Prostate gland (tissue), 2 donors: ENCODE results near the gene SBK2. TPM values are rescaled to one million over a fixed set of nuclear protein-coding genes. Genes with fewer than 3 reads are reported as not detected.

ENCODE experiments used
- DNase-seq: peaks from one replicate; pipeline ENCODE4 v3.0.0-alpha.2; 2019; ENCODE audit warnings: low spot score
- H3K27ac ChIP-seq, 2 donors: fragments of 200-600 bp; sonication (generic); 2 replicates each; pipeline ENCODE4 v1.5.1; 2017 to 2019
- H3K27me3 ChIP-seq: fragments of 200-600 bp; sonication (generic); replicated peaks from 2 replicates; pipeline ENCODE4 v1.5.1; 2019; ENCODE audit not compliant: insufficient read depth
- H3K36me3 ChIP-seq, 2 donors: fragments of 200-600 bp; sonication (generic); 1 replicate in 1 of 2; 2 replicates in 1 of 2; pipeline versions ENCODE4 v1.5.1 to v1.8.1; 2017 to 2019
- H3K4me1 ChIP-seq: fragments of 200-600 bp; sonication (generic); replicated peaks from 2 replicates; pipeline ENCODE4 v1.5.1; 2019
- H3K4me3 ChIP-seq, 2 donors: fragments of 200-600 bp; sonication (generic); 2 replicates each; pipeline ENCODE4 v1.5.1; 2017 to 2019
- H3K9me3 ChIP-seq: fragments of 200-600 bp; sonication (generic); 2 replicates; pipeline ENCODE4 v1.5.1; 2017
- CTCF ChIP-seq, 4 experiments: fragments of 200-600 bp in 2 of 4; fragments of 450-650 bp in 2 of 4; sonication (generic) in 2 of 4; IDR thresholded peaks; 1 replicate in 3 of 4; 2 replicates in 1 of 4; pipeline ENCODE4 v1.5.1; 2016 to 2019; ENCODE audit warnings: antibody characterized with exemption in 4 of 4, mild to moderate bottlenecking in 2 of 4, moderate library complexity in 2 of 4
- POLR2A ChIP-seq: fragments of 450-650 bp; IDR thresholded peaks from one replicate; pipeline ENCODE4 v1.6.1; 2016; ENCODE audit warnings: antibody characterized with exemption, mild to moderate bottlenecking
- POLR2AphosphoS5 ChIP-seq: sonication (generic); formaldehyde crosslinking; IDR thresholded peaks from one replicate; pipeline ENCODE4 v1.6.1; 2017; ENCODE audit warnings: antibody characterized with exemption
- WGBS: methylation state at CpG from one replicate; pipeline ENCODE4 v1.1.5; 2018; 5-methylcytosine and 5-hydroxymethylcytosine counted together
- intact Hi-C: fragments of 100-400 bp; cut with DNase I; formaldehyde crosslinking; loops from one replicate; pipeline ENCODE4 v1.14.2; 2022
- total RNA-seq, 2 donors: library from RNA; depleted of rRNA; stranded (reverse); fragments of >200 nt; gene quantifications; one replicate each; pipeline ENCODE4 v1.1.0, GENCODE V29; 2016

The SBK2 gene
- total RNA-seq, 2 donors from 2014 or later, result not detected

DNA sequence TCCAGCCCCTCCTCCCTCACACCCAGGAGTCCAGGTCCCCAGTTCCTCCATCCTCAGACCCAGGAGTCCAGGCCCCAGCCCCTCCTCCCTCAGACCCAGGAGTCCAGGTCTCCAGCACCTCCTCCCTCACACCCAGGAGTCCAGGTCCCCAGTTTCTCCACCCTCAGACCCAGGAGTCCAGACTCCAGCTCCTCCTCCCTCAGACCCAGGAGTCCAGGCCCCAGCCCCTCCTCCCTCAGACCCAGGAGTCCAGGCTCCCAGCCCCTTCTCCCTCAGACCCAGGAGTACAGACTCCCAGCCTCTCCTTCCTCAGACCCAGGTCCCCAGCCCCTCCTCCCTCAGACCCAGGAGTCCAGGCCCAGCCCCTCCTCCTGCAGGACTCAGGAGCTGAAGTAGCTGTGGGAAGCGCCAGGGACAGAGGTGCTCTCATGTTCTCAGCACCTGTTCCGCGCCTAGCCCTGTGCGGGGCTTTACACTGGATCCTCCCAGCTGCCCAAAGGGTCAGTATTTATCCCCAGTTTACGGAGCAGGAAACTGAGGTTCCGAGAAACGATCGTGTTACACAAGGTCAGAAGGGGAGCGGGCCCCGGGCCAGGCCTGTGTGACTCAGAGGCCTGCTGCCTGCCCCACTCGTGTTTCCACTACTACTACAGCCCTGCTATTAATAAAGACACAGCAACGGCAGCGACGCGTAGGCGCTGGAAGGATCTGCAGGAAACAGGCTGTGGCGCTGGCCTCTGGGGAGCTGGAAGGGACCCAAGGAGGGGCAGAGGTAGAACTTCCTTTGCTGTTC, 10.1 kb upstream of the SBK2 start:
- no peak overlapping the region for H3K4me3 ChIP-seq
- H3K4me1 ChIP-seq, result no peaks in the 10 kb centered on the region
- intact Hi-C loops, result no loop called here
- H3K36me3 ChIP-seq, result no peaks in the 10 kb centered on the region
- TF ChIP-seq CTCF (IDR thresholded peaks at IDR 0.05) (no peak), POLR2AphosphoS5 (no peak), POLR2A (no peak)
- no peaks in the 10 kb centered on the region for H3K9me3 ChIP-seq
- 48% methylated on average over 17 of the region's 17 CpGs for WGBS
- no peak overlapping the region for H3K27ac ChIP-seq
- DNase-seq, result no peak
- no peaks in the 10 kb centered on the region for H3K27me3 ChIP-seq

- Histone ChIP-seq H3K9me3 (no peaks in the 10 kb centered on the region), H3K36me3 (no peaks in the 10 kb centered on the region), H3K27ac (no peak overlapping the region), H3K27me3 (no peaks in the 10 kb centered on the region), H3K4me1 (no peaks in the 10 kb centered on the region), H3K4me3 (no peak overlapping the region)
- TF ChIP-seq CTCF (IDR thresholded peaks at IDR 0.05), result no peak
- 63% methylated on average over 11 of the region's 11 CpGs for WGBS
- intact Hi-C loops, result no loop called here
- no peak for DNase-seq
Measured at GRCh38 chr19:55546011-55546410, 9.1 kb upstream of the SBK2 start.

- no peak within 1 kb of the TSS for H3K4me3 ChIP-seq
- H3K9me3 ChIP-seq, result no peaks in the 10 kb centered on the region
- intact Hi-C loops, result no loop called here
- no peak for DNase-seq
- H3K36me3 ChIP-seq, result no peaks in the 10 kb centered on the region
- no peak within 1 kb of the TSS for H3K27ac ChIP-seq
- no peaks in the 10 kb centered on the region for H3K4me1 ChIP-seq
- no peaks in the 10 kb centered on the region for H3K27me3 ChIP-seq
- TF ChIP-seq POLR2A, result no peak
- no peak for TF ChIP-seq POLR2AphosphoS5
- no peak for TF ChIP-seq CTCF (IDR thresholded peaks at IDR 0.05)
- WGBS, result 83% methylated on average over 10 of the region's 10 CpGs
Measured at GRCh38 chr19:55545443-55545842, 8.5 kb upstream of the SBK2 start, which contains the start of gene SBK3. Gene SBK3 (minus strand): TSS chr19:55545543. CDS start chr19:55545543, 0 bp downstream.

- TF ChIP-seq POLR2A (no peak), POLR2AphosphoS5 (no peak), CTCF (IDR thresholded peaks at IDR 0.05) (no peak)
- Histone ChIP-seq H3K36me3 (no peaks in the 10 kb centered on the region), H3K27me3 (no peaks in the 10 kb centered on the region), H3K9me3 (no peaks in the 10 kb centered on the region), H3K4me3 (no peak overlapping the region), H3K4me1 (no peaks in the 10 kb centered on the region), H3K27ac (no peak overlapping the region)
- no peak for DNase-seq
- 77% methylated on average over 17 of the region's 23 CpGs for WGBS
- intact Hi-C loops, result no loop called here
Measured at GRCh38 chr19:55544776-55545439, 8.0 kb upstream of the SBK2 start.

DNA sequence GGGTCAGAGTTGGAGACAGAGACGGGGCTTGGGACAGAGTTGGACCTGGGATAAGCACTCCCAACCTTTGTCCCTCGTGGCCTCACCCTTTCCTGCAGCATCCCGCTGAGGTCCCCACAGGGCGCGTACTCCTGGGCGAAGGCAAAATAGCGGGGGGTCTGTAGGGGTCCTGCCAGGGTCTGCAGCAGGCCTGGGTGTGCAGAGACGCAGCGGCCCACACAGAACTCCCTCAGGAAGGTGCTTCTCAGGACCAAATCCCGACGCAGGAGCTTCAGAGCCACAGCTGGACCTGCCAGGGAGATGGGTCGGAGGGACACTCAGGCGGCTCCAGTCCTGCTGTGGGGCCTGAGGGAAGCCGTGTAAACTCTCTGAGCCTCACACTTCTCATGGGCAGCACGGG, 7.1 kb upstream of the SBK2 start:
- H3K4me3 ChIP-seq, result no peak overlapping the region
- H3K4me1 ChIP-seq, result no peaks in the 10 kb centered on the region
- no peaks in the 10 kb centered on the region for H3K36me3 ChIP-seq
- intact Hi-C loops, result no loop called here
- no peaks in the 10 kb centered on the region for H3K27me3 ChIP-seq
- TF ChIP-seq POLR2AphosphoS5 (no peak), CTCF (IDR thresholded peaks at IDR 0.05) (no peak), POLR2A (no peak)
- H3K27ac ChIP-seq, result no peak overlapping the region
- no peaks in the 10 kb centered on the region for H3K9me3 ChIP-seq
- no peak for DNase-seq
- 86% methylated on average over 15 of the region's 15 CpGs for WGBS
